HepG2 (cell line): ENCODE results near the gene PCGF2. TPM values are rescaled to one million over a fixed set of nuclear protein-coding genes. Genes with fewer than 3 reads are reported as not detected.

Experiments used
- ATAC-seq: fragments of 200-7000 bp; cut with Tn5 transposase; 3 replicates; pipeline ENCODE4 v1.9.1; 2020; ENCODE audit warnings: mild to moderate bottlenecking, moderate library complexity
- BruUV-seq: library from RNA; stranded (reverse); fragments of 400-500 nt; replicated peaks from 2 replicates; lab custom pipeline; 2021; lab: Mats Ljungman, UMichigan
- CTCF ChIA-PET: fragments of 300-600 bp; formaldehyde crosslinking; extraction: SDS; loops from one replicate; lab custom pipeline; 2021; ENCODE audit warnings: low total read pairs, inconsistent platforms, low intra/inter-chr PET ratio; lab: Yijun Ruan, JAX
- POLR2A ChIA-PET: fragments of 350-600 bp; sonication (Branson Sonifier 250); formaldehyde crosslinking; loops from one replicate; lab custom pipeline; 2020; ENCODE audit warnings: antibody characterized with exemption, inconsistent platforms; lab: Yijun Ruan, JAX
- DNase-seq: peaks from one replicate; pipeline ENCODE4 v3.0.0-alpha.2; 2015; ENCODE audit warnings: low spot score
- FAIRE-seq: peaks from 3 replicates; lab custom pipeline; 2011; peaks lifted over from hg19 to GRCh38; lab: Jason Lieb, UNC
- H2AFZ ChIP-seq: one replicate; pipeline ENCODE4 v1.6.1; 2011; ENCODE audit warnings: low read length, inconsistent platforms
- H3K27ac ChIP-seq: fragments of 300-600 bp; 3 replicates; pipeline ENCODE4 v1.8.0; 2011; ENCODE audit warnings: mixed run types, mild to moderate bottlenecking, mixed read lengths, low read length, inconsistent platforms; ENCODE audit not compliant: insufficient read depth; ENCODE audit errors: extremely low read length
- H3K27me3 ChIP-seq, 2 experiments: fragments of 200-600 bp in 1 of 2; 2 replicates in 1 of 2; 3 replicates in 1 of 2; pipeline versions ENCODE4 v1.6.0 to v1.8.0; 2011; ENCODE audit warnings: low read length in 2 of 2, mild to moderate bottlenecking in 2 of 2, moderate library complexity in 2 of 2, inconsistent platforms in 1 of 2; ENCODE audit not compliant: insufficient read depth in 2 of 2, control insufficient read depth in 1 of 2
- H3K36me3 ChIP-seq, 2 experiments: fragments of 200-600 bp in 1 of 2; replicated peaks in 1 of 2; 2 replicates in 1 of 2; 3 replicates in 1 of 2; pipeline versions ENCODE4 v1.5.1 to v1.8.0; 2011; ENCODE audit warnings: low read length in 2 of 2, inconsistent platforms in 1 of 2; ENCODE audit not compliant: insufficient read depth in 2 of 2, control insufficient read depth in 1 of 2
- H3K4me1 ChIP-seq: 2 replicates; pipeline ENCODE4 v1.5.1; 2012; ENCODE audit warnings: low read length, inconsistent platforms; ENCODE audit not compliant: insufficient read depth
- H3K4me2 ChIP-seq: 2 replicates; pipeline ENCODE4 v1.6.0; 2011; ENCODE audit warnings: low read depth, low read length, inconsistent platforms
- H3K4me3 ChIP-seq, 3 experiments: fragments of 200-600 bp in 1 of 3; sonication (generic), shearing (Covaris generic) in 1 of 3; replicated peaks in 1 of 3; 2 replicates each; pipeline ENCODE4 v1.5.1; 2011 to 2016; ENCODE audit warnings: low read length in 3 of 3, inconsistent platforms in 2 of 3, low read depth in 2 of 3, mild to moderate bottlenecking in 2 of 3, control low read depth in 1 of 3, mixed read lengths in 1 of 3; ENCODE audit not compliant: insufficient read depth in 1 of 3
- H3K79me2 ChIP-seq: one replicate; pipeline ENCODE4 v1.6.1; 2011; ENCODE audit warnings: low read length, inconsistent platforms; ENCODE audit not compliant: insufficient read depth
- H3K9ac ChIP-seq: 2 replicates; pipeline ENCODE4 v1.6.0; 2011; ENCODE audit warnings: mild to moderate bottlenecking, low read depth, low read length, inconsistent platforms; ENCODE audit not compliant: insufficient read depth
- H3K9me3 ChIP-seq: 2 replicates; pipeline ENCODE4 v1.5.1; 2012; ENCODE audit warnings: mild to moderate bottlenecking, low read length
- H4K20me1 ChIP-seq: 2 replicates; pipeline ENCODE4 v1.6.0; 2011; ENCODE audit warnings: inconsistent platforms, mild to moderate bottlenecking, low read length, moderate library complexity; ENCODE audit not compliant: insufficient read depth
- FLYWCH1 ChIP-seq: sonication (generic); formaldehyde crosslinking; IDR thresholded peaks from 2 replicates; pipeline ENCODE4 v1.8.1; 2023; ENCODE audit warnings: mild to moderate bottlenecking, missing genetic modification reagents
- FOXC1 ChIP-seq: sonication (generic); formaldehyde crosslinking; IDR thresholded peaks from 2 replicates; pipeline ENCODE4 v1.8.0; 2022; ENCODE audit warnings: mild to moderate bottlenecking, missing genetic modification reagents, borderline replicate concordance
- GLI4 ChIP-seq: sonication (generic); formaldehyde crosslinking; IDR thresholded peaks from 2 replicates; pipeline ENCODE4 v1.5.1; 2020; ENCODE audit warnings: missing genetic modification reagents, mild to moderate bottlenecking, moderate library complexity, borderline replicate concordance
- HNRNPH1 ChIP-seq: fragments of 200-400 bp; formaldehyde crosslinking; optimal IDR thresholded peaks from 2 replicates; pipeline ENCODE3; 2017; ENCODE audit warnings: mild to moderate bottlenecking, low read depth, low read length
- IKZF4 ChIP-seq: sonication (generic); formaldehyde crosslinking; IDR thresholded peaks from 2 replicates; pipeline ENCODE4 v1.5.1; 2020; ENCODE audit warnings: borderline replicate concordance, mild to moderate bottlenecking, low read depth, missing genetic modification reagents; ENCODE audit errors: not compliant biosample characterization
- JARID2 ChIP-seq: sonication (generic); formaldehyde crosslinking; IDR thresholded peaks from 2 replicates; pipeline ENCODE4 v1.8.1; 2023; ENCODE audit warnings: missing genetic modification reagents, inconsistent platforms; ENCODE audit not compliant: insufficient replicate concordance
- MBD4 ChIP-seq: IDR thresholded peaks from 2 replicates; pipeline ENCODE4 v1.6.1; 2012; ENCODE audit warnings: low read length, inconsistent platforms, borderline replicate concordance
- MXI1 ChIP-seq: IDR thresholded peaks from 3 replicates; pipeline ENCODE4 v1.6.1; 2012; ENCODE audit warnings: low read depth, low read length, inconsistent platforms, borderline replicate concordance
- MYNN ChIP-seq: sonication (generic); formaldehyde crosslinking; IDR thresholded peaks from 2 replicates; pipeline ENCODE4 v1.4.0; 2020; ENCODE audit warnings: mild to moderate bottlenecking, low read depth, missing genetic modification reagents
- NFKBIZ ChIP-seq: IDR thresholded peaks from 2 replicates; pipeline ENCODE4 v1.6.1; 2018; ENCODE audit warnings: missing genetic modification reagents, missing compliant biosample characterization
- SIX1 ChIP-seq: sonication (generic); formaldehyde crosslinking; IDR thresholded peaks from 2 replicates; pipeline ENCODE4 v1.4.0; 2020; ENCODE audit warnings: missing genetic modification reagents, borderline replicate concordance
- SMARCC2 ChIP-seq: fragments of 450-650 bp; IDR thresholded peaks from 2 replicates; pipeline ENCODE4 v1.6.1; 2017; ENCODE audit warnings: antibody characterized with exemption, mild to moderate bottlenecking
- SPEN ChIP-seq: sonication (generic); formaldehyde crosslinking; IDR thresholded peaks from 2 replicates; pipeline ENCODE4 v1.5.1; 2020; ENCODE audit warnings: low read depth, mild to moderate bottlenecking, missing genetic modification reagents
- ZMYM4 ChIP-seq: sonication (generic); formaldehyde crosslinking; IDR thresholded peaks from 2 replicates; pipeline ENCODE4 v1.8.1; 2023; ENCODE audit warnings: mild to moderate bottlenecking, missing genetic modification reagents
- ZNF30 ChIP-seq: sonication (generic); formaldehyde crosslinking; IDR thresholded peaks from 2 replicates; pipeline ENCODE4 v1.5.0; 2020; ENCODE audit warnings: mild to moderate bottlenecking, missing genetic modification reagents
- ZNF740 ChIP-seq: sonication (generic); formaldehyde crosslinking; IDR thresholded peaks from 2 replicates; pipeline ENCODE4 v1.4.0; 2020; ENCODE audit warnings: missing genetic modification reagents
- WGBS: methylation state at CpG from one replicate; pipeline ENCODE4 v1.1.6; 2017; ENCODE audit warnings: low lambda C conversion rate; 5-methylcytosine and 5-hydroxymethylcytosine counted together
- in situ Hi-C: cut with HindIII; loops from 2 replicates; pipeline ENCODE4 v1.10.0; 2017; ENCODE audit warnings: low pct_unique_long_range_greater_than_20kb; ENCODE audit not compliant: extremely low pct_ligation_motif_present
- intact Hi-C: fragments of 100-400 bp; cut with micrococcal nuclease; formaldehyde crosslinking; loops from one replicate; pipeline ENCODE4 v1.10.0; 2022; ENCODE audit not compliant: unreplicated experiment
- polyA plus RNA-seq, 8 experiments: library from polyadenylated mRNA; depleted of rRNA in 3 of 8; stranded (reverse) in 7 of 8; unstranded in 1 of 8; fragments of >200 nt; fragmentation: Illumina TruSeq in 4 of 8; extraction: Trizol in 4 of 8; gene quantifications; 2 replicates each; pipeline versions ENCODE4 v1.2.1 to v1.2.3, GENCODE V29; 2011 to 2016; ENCODE audit warnings: low read depth in 4 of 8, missing spikeins in 1 of 8, mixed read lengths in 1 of 8; ENCODE audit not compliant: insufficient read depth in 1 of 8
- total RNA-seq, 5 experiments: library from RNA; depleted of rRNA; stranded (reverse); fragments of >200 nt; fragmentation: Illumina TruSeq; extraction: Trizol; gene quantifications; 2 replicates each; pipeline ENCODE4 v1.2.3, GENCODE V29; 2016; ENCODE audit warnings: low read depth in 1 of 5
- TF ChIP-seq, protein P1 (sequence below): sonication (generic); formaldehyde crosslinking; IDR thresholded peaks from 2 replicates; pipeline ENCODE4 v1.8.0; 2022; ENCODE audit warnings: mild to moderate bottlenecking, missing genetic modification reagents
- TF ChIP-seq, protein P2 (sequence below): sonication (generic); formaldehyde crosslinking; IDR thresholded peaks from 2 replicates; pipeline ENCODE4 v1.4.0; 2020; ENCODE audit warnings: missing genetic modification reagents, borderline replicate concordance
- TF ChIP-seq, protein P3 (sequence below): sonication (generic); formaldehyde crosslinking; IDR thresholded peaks from 2 replicates; pipeline ENCODE4 v1.4.0; 2020; ENCODE audit warnings: missing genetic modification reagents

PCGF2 gene
- total and polyA plus RNA-seq, 2 of the 13 experiments (the other 11 are each of a cell fraction or from before 2014, with no cell fraction given): 11.6 to 29.4 TPM

GRCh38 chr17:38733982-38734973, 13.9 kb downstream of the PCGF2 start:
- no peaks in the 10 kb centered on the region for H3K9me3 ChIP-seq
- FAIRE-seq (no peak), DNase-seq (peak; percentile 68), ATAC-seq (peak; percentile 29)
- intact Hi-C loops (no loop called here), in situ Hi-C loops (loop anchor here (5.0 kb wide), 1 partner anchor 57 kb away; no protein-coding TSS in a partner anchor)
- peaks cover 20% of the 10 kb centered on the region; the same call in 1 of the 2 replicates for H4K20me1 ChIP-seq
- ChIA-PET CTCF (interaction anchor here (1.0 to 3.6 kb wide), 4 partner anchors 13 to 71 kb away, joined by 3 to 37 read pairs (median 6); partner anchors contain the start of gene PCGF2), POLR2A (interaction anchor here (0.7 to 2.2 kb wide), 12 partner anchors 8 to 109 kb away, joined by 3 to 27 read pairs (median 4); partner anchors contain the start of gene EPOP)
- peaks cover 28% of the 10 kb centered on the region for H3K79me2 ChIP-seq
- TSS peak; percentile 51 for BruUV-seq
- peak overlapping the region; percentile 18 for H3K27ac ChIP-seq
- no peak overlapping the region for H3K4me2 ChIP-seq
- H3K27me3 ChIP-seq: no peaks in the 10 kb centered on the region
- H3K4me1 ChIP-seq: peaks cover 50% of the 10 kb centered on the region
- peaks cover 26 to 49% of the 10 kb centered on the region in 2 experiments for H3K36me3 ChIP-seq
- no peak overlapping the region for H2AFZ ChIP-seq
- no peak overlapping the region for H3K4me3 ChIP-seq
- WGBS: 75% methylated on average over 12 of the region's 15 CpGs
- H3K9ac ChIP-seq: no peak overlapping the region
- TF ChIP-seq MBD4: no peak
- TF ChIP-seq IKZF4 (CRISPR knock-in tag): no peak
- TF ChIP-seq FLYWCH1 (CRISPR knock-in tag): no peak
- TF ChIP-seq ZMYM4 (CRISPR knock-in tag): peak; percentile 56; the same call in 1 of the 2 replicates
- TF ChIP-seq FOXC1 (CRISPR knock-in tag): no peak
- no peak for TF ChIP-seq HNRNPH1
- TF ChIP-seq, protein P1, sequence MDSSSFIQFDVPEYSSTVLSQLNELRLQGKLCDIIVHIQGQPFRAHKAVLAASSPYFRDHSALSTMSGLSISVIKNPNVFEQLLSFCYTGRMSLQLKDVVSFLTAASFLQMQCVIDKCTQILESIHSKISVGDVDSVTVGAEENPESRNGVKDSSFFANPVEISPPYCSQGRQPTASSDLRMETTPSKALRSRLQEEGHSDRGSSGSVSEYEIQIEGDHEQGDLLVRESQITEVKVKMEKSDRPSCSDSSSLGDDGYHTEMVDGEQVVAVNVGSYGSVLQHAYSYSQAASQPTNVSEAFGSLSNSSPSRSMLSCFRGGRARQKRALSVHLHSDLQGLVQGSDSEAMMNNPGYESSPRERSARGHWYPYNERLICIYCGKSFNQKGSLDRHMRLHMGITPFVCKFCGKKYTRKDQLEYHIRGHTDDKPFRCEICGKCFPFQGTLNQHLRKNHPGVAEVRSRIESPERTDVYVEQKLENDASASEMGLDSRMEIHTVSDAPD (CRISPR knock-in tag): no peak
- TF ChIP-seq SIX1 (CRISPR knock-in tag): no peak
- TF ChIP-seq ZNF30: no peak
- TF ChIP-seq MYNN (CRISPR knock-in tag): no peak
- no peak for TF ChIP-seq GLI4 (CRISPR knock-in tag)
- TF ChIP-seq NFKBIZ (CRISPR knock-in tag): no peak
- TF ChIP-seq ZNF740 (CRISPR knock-in tag): 0 out of 2 replicates have a peak, but pooled peaks have one; percentile 0
- no peak for TF ChIP-seq SMARCC2
- no peak for TF ChIP-seq MXI1
- TF ChIP-seq, protein P2, sequence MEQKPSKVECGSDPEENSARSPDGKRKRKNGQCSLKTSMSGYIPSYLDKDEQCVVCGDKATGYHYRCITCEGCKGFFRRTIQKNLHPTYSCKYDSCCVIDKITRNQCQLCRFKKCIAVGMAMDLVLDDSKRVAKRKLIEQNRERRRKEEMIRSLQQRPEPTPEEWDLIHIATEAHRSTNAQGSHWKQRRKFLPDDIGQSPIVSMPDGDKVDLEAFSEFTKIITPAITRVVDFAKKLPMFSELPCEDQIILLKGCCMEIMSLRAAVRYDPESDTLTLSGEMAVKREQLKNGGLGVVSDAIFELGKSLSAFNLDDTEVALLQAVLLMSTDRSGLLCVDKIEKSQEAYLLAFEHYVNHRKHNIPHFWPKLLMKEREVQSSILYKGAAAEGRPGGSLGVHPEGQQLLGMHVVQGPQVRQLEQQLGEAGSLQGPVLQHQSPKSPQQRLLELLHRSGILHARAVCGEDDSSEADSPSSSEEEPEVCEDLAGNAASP (CRISPR knock-in tag): no peak
- no peak for TF ChIP-seq JARID2
- TF ChIP-seq SPEN (CRISPR knock-in tag): 0 out of 2 replicates have a peak, but pooled peaks have one; percentile 26
- TF ChIP-seq, protein P3, sequence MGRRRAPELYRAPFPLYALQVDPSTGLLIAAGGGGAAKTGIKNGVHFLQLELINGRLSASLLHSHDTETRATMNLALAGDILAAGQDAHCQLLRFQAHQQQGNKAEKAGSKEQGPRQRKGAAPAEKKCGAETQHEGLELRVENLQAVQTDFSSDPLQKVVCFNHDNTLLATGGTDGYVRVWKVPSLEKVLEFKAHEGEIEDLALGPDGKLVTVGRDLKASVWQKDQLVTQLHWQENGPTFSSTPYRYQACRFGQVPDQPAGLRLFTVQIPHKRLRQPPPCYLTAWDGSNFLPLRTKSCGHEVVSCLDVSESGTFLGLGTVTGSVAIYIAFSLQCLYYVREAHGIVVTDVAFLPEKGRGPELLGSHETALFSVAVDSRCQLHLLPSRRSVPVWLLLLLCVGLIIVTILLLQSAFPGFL (CRISPR knock-in tag): no peak
